ENCODE results near the gene RMND5A. TPM values are rescaled to one million over a fixed set of nuclear protein-coding genes. Genes with fewer than 3 reads are reported as not detected.

Gene RMND5A
- total and polyA plus RNA-seq, 10 donors: 6.0 to 56.5 (median 34.0) TPM

GRCh38 chr2:86818114-86818801, 98.2 kb downstream of the RMND5A start:
- Histone ChIP-seq H3K9me3 (peaks cover 0 to 18% (median 15%) of the 10 kb centered on the region in 8 donors), H3K36me3 (no peaks in the 10 kb centered on the region), H3K27me3 (replicated peaks in 1 of 7) (no peaks in the 10 kb centered on the region), H3K4me3 (no peak overlapping the region), H3K4me1 (no peaks in the 10 kb centered on the region), H3K27ac (no peak overlapping the region)
- intact Hi-C loops (cut with DNase I; ENCODE audit: low total_unique reads): no loop called here
- no peak for DNase-seq
- 86 to 93% (median 88%) methylated on average over 4 of the region's 4 CpGs for WGBS, 5 donors
- TF ChIP-seq CTCF (IDR thresholded peaks at IDR 0.05 in 8 of 11, conservative IDR thresholded peaks at IDR 0.05 in 3 of 11): no peak
- no peak for TF ChIP-seq POLR2A (IDR thresholded peaks at IDR 0.05)
- TF ChIP-seq POLR2AphosphoS5 (IDR thresholded peaks at IDR 0.05): no peak

- Histone ChIP-seq H3K4me3 (no peak overlapping the region), H3K36me3 (no peaks in the 10 kb centered on the region), H3K27ac (no peak overlapping the region), H3K27me3 (replicated peaks in 1 of 7) (no peaks in the 10 kb centered on the region), H3K4me1 (no peaks in the 10 kb centered on the region), H3K9me3 (peaks cover 0 to 22% (median 15%) of the 10 kb centered on the region in 8 donors)
- intact Hi-C loops (cut with DNase I; ENCODE audit: low total_unique reads): no loop called here
- TF ChIP-seq POLR2AphosphoS5 (IDR thresholded peaks at IDR 0.05): no peak
- no peak for TF ChIP-seq POLR2A (IDR thresholded peaks at IDR 0.05)
- TF ChIP-seq CTCF (IDR thresholded peaks at IDR 0.05 in 8 of 11, conservative IDR thresholded peaks at IDR 0.05 in 3 of 11): no peak
- no peak for DNase-seq
- WGBS, 5 donors: 75 to 89% (median 81%) methylated on average over 2 of the region's 2 CpGs
Observed at GRCh38 chr2:86818957-86819356, 98.9 kb downstream of the RMND5A start.

GRCh38 chr2:86821306-86821705, 101.2 kb downstream of the RMND5A start:
- no peak for DNase-seq
- WGBS, 5 donors: 83 to 94% (median 88%) methylated on average over 13 of the region's 13 CpGs

More at GRCh38 chr2:86821306-86821705, 101.2 kb downstream of the RMND5A start:
- Histone ChIP-seq H3K4me1 (no peaks in the 10 kb centered on the region), H3K36me3 (no peaks in the 10 kb centered on the region), H3K4me3 (peak overlapping the region in 1 of 8 donors; percentile 28), H3K27me3 (replicated peaks in 1 of 7) (peaks cover 0 to 5% (median 0%) of the 10 kb centered on the region in 7 donors), H3K9me3 (peaks cover 0 to 22% (median 15%) of the 10 kb centered on the region in 8 donors), H3K27ac (peak overlapping the region in 6 of 8 donors; percentile 1 to 55 (median 32))
- no peak for TF ChIP-seq POLR2A (IDR thresholded peaks at IDR 0.05)
- TF ChIP-seq POLR2AphosphoS5 (IDR thresholded peaks at IDR 0.05): no peak
- TF ChIP-seq CTCF (IDR thresholded peaks at IDR 0.05 in 8 of 11, conservative IDR thresholded peaks at IDR 0.05 in 3 of 11): no peak
- intact Hi-C loops (cut with DNase I; ENCODE audit: low total_unique reads): no loop called here
